NCI-H2196 (cell line): ENCODE measurements around the gene CFAP77.

ENCODE experiments used
- DNase-seq: peaks from one replicate; lab custom pipeline; 2025; ENCODE audit not compliant: unreplicated experiment; lab: John Stamatoyannopoulos, UW

CFAP77 gene

DNA sequence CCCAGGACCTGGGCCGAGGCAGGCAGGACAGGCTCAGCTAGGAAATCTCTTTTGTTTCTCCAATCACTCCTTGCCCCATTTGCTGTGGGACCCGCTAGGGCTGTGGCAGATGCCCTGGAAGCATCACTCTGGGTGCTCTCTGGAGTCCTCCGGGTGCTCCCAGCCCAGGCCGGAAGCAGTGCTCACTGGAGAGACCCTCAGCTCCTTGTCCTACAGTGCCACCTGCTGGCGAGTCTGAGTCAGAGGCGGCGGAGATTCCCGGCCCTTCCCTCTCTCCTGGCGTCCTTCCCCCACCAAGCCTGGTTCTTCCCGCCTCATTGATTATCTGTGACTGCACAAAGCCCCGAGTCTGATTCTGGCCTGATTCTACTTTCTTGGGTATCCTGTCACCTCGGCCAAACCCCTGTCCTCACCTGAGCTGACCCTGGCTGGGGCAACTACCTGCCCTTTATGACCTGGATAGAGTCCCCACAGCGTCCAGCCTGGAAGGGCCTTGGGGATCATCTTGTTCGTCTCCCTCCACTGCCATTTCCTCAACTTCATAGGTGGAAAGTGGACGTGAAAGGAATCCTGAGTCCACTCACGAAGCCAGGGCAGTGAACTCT is 165.1 kb downstream of the CFAP77 start:
- DNase-seq, result peak; percentile 85

DNA sequence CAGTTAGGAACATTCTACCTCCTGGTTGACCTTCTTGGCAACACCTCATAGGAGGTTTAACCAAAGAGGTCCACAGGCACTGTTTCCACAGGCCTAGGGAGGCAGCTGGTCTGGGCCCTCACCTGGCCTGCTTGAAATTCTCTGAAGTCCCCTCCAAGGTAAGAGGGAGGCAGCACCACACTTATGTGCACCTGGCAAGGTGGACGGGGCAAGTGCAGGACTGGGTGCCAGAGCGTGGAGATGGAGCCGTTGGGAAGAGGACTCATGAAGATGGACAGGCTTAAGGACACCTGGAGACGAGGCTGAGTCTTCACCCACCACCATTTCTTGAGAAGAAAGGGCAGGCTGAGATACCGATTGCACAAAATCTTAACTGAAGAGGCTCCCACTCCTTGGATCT is 165.8 kb downstream of the CFAP77 start:
- no peak for DNase-seq

DNA sequence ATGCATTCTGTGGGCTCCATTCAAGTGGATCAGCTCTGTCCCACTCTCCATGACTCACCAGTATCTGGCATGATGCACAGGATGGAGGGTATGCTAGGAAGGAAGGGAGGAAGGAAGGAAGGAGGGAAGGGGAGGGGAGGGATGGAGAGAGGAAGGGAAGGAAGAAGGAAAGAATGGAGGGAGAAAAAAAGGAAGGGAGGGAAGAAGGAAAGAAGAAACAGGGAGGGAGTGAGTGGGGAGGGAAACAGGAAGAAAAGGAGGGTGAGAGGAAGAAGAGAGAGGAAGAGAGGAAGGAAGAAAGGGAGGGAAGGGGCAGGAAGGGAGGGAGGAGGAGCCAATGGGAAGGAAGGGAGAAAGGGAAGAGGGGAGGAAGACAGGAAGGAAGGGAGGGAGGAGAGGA is 167.1 kb downstream of the CFAP77 start:
- DNase-seq, result no peak

DNA sequence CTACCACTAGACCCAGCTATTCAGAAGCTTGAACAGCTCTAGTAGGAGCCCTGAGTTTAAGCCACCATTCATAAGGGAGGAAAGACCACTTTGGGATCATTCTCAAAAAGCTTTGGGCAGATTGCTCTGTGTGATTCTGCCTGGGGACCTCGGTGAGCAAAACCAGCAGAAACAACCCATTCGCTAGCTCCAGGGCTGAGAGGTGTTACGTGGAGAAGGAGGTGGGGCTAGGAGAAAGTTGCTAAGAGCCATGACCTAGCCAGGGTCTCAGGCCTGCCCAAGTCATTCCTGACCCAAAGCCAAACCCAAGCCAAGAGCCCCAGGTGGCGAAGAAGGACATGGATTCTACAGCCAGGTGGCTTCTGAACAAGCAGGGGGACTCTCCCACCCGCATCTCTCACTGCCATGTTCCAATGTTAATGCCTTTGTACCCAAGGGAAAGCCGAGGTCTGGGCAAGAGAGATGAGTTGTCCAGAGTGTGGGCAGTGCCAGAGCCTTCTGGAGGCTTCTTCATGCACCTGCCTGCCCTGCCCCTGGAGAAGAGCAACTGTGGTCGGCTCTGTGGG is 168.4 kb downstream of the CFAP77 start:
- DNase-seq, result no peak

DNA sequence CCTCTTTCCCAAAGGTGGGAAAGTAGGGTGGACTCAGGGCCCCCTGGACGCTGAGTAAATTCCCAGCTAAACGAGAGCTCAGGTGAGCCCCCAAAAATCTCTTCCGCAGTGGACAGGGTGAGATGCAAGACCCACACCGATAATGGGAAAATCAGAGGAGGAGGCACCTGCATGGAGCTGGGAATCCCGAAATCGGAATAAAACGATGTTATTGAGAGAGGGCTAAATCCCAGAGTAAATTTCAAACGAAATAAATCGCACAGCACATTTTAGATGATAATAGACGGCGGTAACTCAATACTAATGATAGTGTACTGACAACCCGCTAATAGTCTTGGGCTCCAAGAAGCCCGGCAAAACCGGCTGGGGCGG is 169.4 kb downstream of the CFAP77 start:
- no peak for DNase-seq

DNA sequence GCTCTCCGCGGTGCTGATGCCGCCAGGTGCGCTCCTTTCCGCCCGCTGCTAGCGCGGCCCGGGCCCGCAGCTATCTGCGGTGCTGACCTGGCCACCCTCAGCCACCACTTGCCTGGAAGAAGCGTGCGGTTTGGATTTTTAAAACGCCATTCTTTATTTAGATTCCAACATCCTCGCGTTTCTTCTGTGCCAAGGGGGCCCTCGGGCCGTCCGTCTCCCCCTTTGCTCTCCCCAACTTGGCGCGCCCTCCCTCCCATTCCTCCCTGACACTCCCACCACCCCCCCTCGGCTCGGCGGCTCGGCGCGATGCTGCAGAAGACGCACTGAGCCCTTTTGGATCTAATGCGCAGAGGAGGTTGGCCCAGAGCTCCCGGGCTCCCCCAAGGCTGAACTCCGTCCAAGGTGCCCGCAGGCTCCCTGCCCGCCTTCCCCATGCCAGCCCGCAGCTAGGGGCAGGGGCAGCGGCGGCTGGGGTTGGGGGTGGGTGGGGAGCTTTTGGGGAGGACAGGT is 172.3 kb downstream of the CFAP77 start, which contains the start of gene BARHL1:
BARHL1 (plus strand) TSS at position 331 of the 510 bp plus-strand sequence. CDS start 192 bp downstream, outside the sequence.
- peak; percentile 31 for DNase-seq

DNA sequence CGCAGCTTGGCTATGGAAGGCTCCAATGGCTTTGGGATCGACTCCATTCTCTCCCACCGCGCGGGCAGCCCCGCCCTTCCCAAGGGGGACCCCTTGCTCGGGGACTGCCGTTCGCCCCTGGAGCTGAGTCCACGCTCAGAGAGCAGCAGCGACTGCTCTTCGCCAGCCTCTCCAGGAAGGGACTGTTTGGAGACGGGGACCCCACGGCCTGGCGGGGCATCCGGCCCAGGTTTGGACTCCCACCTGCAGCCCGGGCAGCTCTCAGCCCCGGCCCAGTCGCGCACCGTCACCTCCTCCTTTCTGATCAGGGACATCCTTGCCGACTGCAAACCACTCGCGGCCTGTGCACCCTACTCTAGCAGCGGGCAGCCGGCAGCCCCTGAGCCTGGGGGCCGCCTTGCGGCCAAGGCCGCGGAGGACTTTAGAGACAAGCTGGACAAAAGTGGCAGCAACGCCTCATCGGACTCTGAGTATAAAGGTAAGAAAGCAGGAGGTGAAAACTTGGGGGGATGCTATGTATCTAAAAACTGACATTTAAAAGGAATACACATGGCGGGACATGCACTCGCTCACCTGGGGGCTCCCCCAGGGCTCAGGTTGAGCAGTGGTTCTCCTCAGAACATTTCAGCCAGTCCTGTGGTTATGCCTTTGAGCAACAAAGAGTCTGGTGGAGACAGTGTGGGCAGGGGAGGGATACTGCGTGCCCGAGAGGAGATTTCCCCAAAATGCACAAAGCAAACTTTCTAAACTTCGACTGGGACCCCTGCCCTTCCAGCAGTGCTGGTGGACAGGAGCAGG is 173.0 kb downstream of the CFAP77 start:
- no peak for DNase-seq

DNA sequence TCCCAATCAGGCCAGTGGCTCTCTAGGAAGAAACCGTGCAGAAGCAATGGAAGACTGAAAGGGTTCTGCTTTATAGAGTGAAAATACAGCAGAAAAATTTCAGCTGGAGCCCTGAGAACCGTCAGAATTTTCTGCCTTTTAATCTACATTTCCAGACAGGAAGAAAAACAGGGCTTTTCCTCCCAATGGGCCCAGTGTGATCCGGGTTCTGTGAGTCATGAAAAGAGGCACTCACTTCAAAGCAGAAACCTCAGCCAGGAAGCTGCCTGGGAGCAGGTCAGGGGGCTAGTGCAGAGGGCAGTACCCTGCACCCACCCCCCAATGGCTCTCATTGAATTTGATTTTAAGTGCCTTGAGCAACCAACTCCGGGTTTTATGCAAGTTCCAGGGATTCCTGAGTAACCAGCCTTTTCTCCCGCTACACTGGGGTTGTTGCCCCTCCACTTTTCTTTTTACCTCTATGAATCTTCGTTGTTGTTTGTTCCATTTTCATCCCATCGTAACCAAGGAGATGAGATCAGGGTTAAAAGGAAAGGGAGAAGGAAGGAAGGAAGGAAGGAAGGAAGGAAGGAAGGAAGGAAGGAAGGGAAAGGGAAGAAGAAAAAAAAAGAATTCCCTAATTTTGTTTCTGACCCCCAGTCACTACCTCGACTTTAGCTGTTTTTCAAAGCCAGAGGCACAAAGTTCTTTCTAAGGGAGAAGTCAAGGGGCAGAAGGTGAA is 173.7 kb downstream of the CFAP77 start:
- DNase-seq, result no peak

DNA sequence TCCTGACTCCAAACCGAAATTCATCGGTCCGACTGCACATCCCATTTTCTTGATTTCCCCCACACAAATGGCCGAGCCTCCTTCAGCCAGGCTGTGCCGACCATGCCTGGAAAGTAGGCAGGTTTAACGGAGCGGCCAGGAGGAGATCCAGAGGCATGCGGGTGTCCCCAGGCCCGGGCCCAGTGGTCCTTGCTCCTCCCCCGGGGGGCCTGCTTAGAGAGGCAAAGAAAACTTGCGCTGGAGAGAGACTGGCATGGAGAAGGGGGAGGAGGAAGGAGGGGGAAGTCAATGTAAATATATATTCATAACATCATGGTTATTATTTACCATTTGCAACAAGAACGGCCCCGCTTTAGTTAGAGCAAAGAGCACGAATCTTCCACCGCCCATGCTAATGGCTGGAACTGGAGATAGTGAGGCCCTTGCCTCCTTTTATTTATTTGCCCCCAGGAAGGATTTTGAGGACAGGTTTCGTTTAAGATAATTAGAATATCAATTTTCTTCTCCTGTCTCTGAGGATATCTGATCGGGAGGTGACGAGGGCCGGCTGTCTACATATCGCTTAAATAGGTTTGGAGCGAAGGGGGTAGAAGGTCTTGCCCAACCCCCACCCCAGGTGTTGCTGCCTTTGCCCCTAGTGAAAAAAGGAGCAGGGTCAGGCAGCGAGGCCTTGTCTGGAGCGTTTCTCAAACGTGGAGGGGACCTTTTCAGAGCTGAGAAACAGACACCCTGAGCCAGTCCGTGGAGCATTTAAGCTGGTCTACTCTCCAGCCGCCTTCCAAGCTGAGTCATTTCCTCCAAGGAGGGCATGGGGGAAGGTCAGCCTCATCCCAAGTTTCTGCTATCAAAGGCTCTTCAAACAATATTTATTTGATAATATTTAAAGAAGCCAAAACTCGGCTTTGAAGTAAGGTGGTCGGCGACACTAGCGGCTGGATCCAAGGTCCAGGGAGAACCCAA is 174.9 kb downstream of the CFAP77 start:
- DNase-seq, result no peak

DNA sequence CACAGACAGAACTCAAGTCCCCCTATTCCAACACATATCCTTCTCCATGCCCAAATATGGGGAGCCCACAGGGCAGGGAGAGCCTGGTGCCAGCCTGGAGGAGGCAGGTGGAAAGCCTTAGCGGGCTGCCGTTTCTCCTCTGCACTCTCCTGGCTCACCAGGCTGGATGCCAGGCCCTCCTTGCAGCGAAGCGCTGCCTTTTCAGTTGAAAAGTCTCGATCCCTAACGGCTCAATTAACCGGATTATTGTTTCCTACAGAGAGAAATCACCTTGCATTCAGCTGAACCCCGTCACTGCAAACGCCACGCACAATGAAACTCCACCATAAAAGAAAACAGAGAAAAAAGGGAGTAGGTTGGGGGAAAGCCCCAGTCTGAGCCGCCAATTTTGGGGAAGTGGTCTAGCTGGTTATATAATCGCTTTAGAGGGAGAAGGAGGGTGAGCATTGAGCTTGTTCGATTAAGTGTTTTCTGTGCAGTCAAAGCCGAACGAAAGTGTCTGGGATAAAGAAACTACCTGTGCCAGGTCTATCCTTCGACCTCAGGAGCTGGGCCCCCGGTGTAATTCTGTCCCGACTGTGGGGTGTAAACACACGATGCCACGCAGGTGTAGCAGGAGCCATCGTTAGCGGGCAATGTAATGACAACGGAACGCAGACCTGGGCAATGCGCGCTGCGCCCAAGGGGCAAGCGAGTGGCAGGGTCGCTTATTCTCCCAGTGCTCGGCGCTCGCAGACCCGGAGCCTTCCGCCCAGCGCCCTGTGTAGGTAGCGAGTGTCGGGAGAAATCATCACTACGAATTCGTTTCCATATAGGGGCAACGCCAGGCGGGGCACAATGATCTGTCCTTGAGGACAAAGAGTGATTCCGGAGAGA is 176.2 kb downstream of the CFAP77 start:
- no peak for DNase-seq

DNA sequence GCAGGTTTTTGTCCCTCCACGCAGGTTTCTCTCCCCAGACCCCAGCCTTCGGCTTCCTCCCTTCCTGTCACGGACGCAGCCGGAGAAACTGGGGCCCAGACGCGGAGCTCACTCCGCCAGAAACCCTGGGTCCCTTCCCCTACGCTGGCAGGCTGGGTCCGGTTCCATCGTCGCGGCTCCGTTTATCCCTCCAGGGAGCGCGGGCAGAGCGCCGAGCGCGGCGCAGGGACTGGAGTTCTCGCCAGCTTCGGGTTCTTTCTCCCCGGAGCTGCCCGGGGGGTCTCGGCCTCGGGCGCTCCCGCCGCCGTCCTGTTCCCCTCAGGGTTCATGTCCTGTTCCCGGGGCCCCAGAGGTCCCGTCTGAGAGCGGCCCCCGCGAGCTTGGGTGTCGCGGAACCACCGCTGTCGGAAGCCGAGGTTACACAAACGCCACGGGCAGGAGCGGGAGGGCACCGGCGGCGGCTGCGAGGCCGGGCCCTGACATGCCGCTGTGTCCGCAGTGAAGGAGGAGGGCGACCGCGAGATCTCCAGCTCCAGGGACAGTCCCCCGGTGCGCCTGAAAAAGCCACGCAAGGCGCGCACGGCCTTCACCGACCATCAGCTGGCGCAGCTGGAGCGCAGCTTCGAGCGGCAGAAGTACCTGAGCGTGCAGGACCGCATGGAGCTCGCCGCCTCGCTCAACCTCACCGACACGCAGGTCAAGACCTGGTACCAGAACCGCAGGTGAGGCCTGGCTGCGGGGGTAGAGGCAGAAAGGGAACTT is 177.0 kb downstream of the CFAP77 start:
- DNase-seq, result no peak

DNA sequence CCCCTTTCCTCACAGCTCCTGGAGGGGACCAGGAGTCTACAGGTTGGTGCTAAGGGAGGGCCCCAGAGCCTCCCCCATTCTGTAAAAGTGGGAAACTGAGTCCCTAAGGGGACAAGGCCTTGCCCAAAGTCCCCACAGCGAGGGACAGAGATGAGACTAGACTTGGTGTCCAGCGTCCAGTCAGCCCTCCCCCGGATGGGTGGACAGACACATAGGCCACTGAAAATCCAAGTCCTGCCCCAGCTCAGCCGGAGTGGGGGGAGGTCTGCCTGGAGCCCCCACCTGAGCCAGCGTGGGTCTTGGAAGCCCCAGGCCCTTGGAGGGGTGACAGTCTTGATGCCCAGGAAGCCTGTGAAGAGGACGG is 177.6 kb downstream of the CFAP77 start:
- no peak for DNase-seq

DNA sequence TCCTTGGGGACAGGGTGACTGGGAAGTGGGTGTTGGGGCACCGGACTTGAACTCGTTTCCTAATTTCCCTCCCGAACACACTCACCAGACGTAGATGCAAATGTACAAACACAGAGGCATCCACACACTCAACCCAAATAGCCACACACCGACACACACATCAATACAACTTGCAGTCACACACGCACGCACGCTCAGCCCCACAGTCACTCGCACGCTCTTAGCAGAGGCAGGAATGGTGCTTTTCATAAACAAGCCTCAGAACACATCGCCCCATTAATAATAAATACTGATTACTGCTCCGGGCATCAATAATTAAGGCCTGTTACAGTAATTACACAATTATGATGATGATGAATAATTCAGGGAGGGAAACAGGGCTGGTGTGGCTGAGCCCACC is 178.1 kb downstream of the CFAP77 start:
- no peak for DNase-seq

DNA sequence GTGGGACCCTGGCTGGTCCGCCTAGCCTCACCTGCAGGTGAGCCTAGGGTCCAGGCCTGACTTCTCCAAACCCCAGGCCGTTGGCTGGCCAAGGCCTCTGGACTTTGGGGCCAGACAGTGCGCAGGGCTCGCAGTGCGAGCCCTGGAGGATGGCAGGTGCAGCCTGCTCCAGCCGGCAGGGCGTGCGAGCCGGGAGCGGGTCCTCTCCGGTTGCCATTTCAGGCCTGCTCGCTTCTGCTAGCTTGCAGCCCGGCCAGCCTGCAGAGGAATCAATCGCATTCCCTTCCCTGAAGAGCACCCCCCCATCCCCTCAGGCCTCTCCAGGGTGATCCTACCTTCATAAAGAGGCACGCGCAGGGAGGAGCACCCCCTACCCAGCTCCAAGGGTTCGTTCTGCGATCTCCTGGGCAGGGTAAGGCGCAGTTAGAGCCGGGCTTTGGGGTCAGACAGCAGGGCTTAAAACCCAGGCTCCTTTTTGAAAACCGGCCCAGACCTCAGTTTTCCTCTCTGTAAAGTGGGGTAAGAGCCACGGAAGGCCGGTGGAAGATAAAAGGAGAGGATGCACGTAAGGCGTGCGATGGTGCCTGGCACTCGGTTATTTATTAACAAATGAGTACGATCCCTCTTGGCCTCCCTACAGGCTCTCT is 178.6 kb downstream of the CFAP77 start:
- no peak for DNase-seq

DNA sequence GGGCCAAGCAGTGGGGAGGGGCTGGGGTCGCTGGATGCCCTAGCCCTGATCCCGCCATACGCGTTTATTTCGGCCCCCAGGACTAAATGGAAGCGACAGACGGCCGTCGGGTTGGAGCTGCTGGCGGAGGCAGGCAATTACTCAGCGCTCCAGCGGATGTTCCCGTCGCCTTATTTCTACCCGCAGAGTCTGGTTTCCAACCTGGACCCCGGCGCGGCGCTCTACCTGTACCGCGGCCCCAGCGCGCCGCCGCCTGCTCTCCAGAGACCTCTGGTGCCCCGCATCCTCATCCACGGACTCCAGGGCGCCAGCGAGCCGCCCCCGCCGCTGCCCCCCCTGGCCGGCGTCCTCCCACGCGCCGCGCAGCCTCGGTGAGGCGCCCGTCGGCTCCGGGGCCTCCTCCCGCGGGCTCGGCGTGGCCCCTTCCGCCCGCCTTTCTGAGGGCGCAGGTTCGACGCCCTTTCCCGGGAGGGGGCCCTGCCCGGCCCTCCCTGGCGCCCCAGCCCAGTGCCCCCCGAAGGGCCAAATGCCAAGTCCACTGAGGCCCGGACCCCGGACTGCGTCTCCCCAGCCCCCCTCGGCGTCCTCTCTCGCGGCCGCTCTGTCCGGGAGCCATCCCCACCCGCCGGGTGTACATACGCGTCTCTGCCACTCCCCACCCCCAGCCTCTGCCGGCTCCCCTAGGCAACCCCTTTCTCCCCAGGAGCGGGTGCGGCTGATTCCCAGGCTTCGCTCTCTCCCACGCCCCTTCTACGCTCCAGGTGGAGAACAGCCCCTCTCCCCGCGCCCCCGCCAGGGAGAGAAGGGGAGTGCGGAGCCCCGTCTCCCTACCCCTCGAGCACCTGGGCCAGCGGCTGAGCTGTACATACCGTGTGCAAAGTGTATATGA is 179.4 kb downstream of the CFAP77 start:
- DNase-seq, result no peak

DNA sequence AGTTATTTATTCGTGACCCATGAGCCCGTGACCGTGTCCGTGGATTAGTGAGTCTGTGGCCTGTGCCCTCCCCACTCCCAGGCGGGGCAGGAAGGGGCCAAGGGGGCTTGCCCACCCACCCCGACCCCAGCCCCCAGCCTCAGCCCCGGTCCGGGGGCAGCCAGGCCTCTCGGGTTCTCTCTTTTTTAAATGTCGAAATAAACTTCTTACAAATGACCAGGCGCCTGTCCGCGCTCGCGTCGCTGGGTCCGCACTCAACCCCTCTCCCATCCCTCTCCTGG is 180.0 kb downstream of the CFAP77 start:
- no peak for DNase-seq

DNA sequence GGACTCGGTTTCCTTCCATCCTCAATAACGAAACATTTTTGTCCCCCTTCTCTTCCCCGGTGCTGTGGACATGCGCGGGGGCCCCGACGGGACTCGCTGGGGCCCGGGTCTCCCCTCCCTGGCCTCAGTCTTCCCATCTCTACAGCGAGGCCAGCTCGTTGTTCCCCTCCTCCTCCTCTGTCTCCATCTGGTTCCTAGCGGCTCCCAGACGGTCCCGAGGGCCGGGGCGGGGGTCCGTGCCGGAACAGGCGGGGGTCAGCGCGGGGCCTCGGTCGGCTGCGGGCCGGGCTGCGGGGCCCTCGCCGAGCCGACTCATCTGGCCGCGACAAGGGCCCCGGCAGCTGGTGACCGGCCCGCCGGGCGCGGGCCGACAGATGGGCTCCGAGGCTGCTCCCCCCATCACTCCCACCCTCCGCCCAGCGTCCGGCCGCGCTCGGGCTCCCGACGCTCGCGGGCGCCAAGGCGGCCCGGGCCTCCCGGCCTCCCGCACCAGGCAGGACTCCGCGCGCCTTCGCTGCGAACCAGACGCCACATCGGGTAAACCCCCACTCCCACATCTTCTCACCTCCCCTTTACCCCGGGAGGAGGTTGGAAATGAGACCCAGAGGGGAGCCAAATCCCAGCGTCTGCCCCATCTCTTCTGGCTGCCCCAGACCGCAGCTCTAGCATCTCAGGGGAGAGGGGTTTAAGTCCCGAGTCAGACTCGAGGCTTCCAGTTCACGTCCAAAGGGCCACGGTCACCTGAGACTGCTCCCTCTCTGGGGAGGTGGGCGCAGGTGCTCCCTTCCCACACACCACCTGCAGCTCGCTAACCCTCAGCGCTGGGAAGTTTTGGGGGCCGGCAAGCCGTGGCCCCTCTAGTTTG is 180.5 kb downstream of the CFAP77 start:
- no peak for DNase-seq
